WTC11 (cell line): ENCODE results near the gene IZUMO2. TPM values are rescaled to one million over a fixed set of nuclear protein-coding genes. Genes with fewer than 3 reads are reported as not detected.

Source experiments
- ATAC-seq: fragments of 200-7000 bp; cut with Tn5 transposase; 2 replicates; pipeline ENCODE4 v1.10.0; 2021; ENCODE audit warnings: mild to moderate bottlenecking, moderate library complexity
- CTCF ChIA-PET: fragments of 300-600 bp; sonication (Branson Sonifier 250); formaldehyde crosslinking; loops from one replicate; lab custom pipeline; 2021; ENCODE audit warnings: antibody characterized with exemption; lab: Charles Lee
- POLR2A ChIA-PET: fragments of 350-600 bp; sonication (Branson Sonifier 250); formaldehyde crosslinking; loops from one replicate; lab custom pipeline; 2021; ENCODE audit warnings: antibody characterized with exemption; lab: Charles Lee
- DNase-seq: peaks from one replicate; pipeline ENCODE4 v3.0.0; 2021; ENCODE audit warnings: low spot score
- H3K27ac Mint-ChIP-seq: 2 replicates; pipeline ENCODE4 v1.8.0; 2021; ENCODE audit warnings: mixed read lengths
- H3K27me3 Mint-ChIP-seq: 2 replicates; pipeline ENCODE4 v1.8.0; 2021; ENCODE audit warnings: low read depth, mild to moderate bottlenecking, moderate library complexity, mixed read lengths
- H3K36me3 Mint-ChIP-seq: 2 replicates; pipeline ENCODE4 v1.8.0; 2021; ENCODE audit warnings: mixed read lengths
- H3K4me1 Mint-ChIP-seq: 2 replicates; pipeline ENCODE4 v1.8.0; 2022; ENCODE audit warnings: mixed read lengths
- H3K4me3 Mint-ChIP-seq: 2 replicates; pipeline ENCODE4 v1.8.0; 2021; ENCODE audit warnings: mild to moderate bottlenecking, moderate library complexity, mixed read lengths
- H3K9me3 Mint-ChIP-seq: 2 replicates; pipeline ENCODE4 v1.8.0; 2021; ENCODE audit warnings: mixed read lengths
- CBFB ChIP-seq: sonication (generic); formaldehyde crosslinking; IDR thresholded peaks from 2 replicates; pipeline ENCODE4 v1.8.1; 2022; ENCODE audit warnings: mild to moderate bottlenecking, low read depth, missing genetic modification reagents
- ETV6 ChIP-seq: sonication (generic); formaldehyde crosslinking; IDR thresholded peaks from 2 replicates; pipeline ENCODE4 v1.8.1; 2022; ENCODE audit warnings: mild to moderate bottlenecking, missing genetic modification reagents
- FOXJ3 ChIP-seq: sonication (generic); formaldehyde crosslinking; IDR thresholded peaks from 2 replicates; pipeline ENCODE4 v1.9.0; 2021; ENCODE audit warnings: missing genetic modification reagents, mild to moderate bottlenecking, borderline replicate concordance
- FOXP4 ChIP-seq: sonication (generic); formaldehyde crosslinking; IDR thresholded peaks from 2 replicates; pipeline ENCODE4 v1.8.0; 2022; ENCODE audit warnings: mild to moderate bottlenecking, missing genetic modification reagents
- GABPB1 ChIP-seq: sonication (generic); formaldehyde crosslinking; IDR thresholded peaks from 2 replicates; pipeline ENCODE4 v1.8.1; 2023; ENCODE audit warnings: mild to moderate bottlenecking, missing genetic modification reagents
- JUN ChIP-seq: sonication (generic); formaldehyde crosslinking; IDR thresholded peaks from 2 replicates; pipeline ENCODE4 v1.8.0; 2023; ENCODE audit warnings: mild to moderate bottlenecking, missing genetic modification reagents
- MAX ChIP-seq: sonication (generic); formaldehyde crosslinking; IDR thresholded peaks from 2 replicates; pipeline ENCODE4 v1.8.0; 2022; ENCODE audit warnings: mild to moderate bottlenecking, missing genetic modification reagents
- NFATC4 ChIP-seq: fragments of 250-450 bp; sonication (Bioruptor Pico); IDR thresholded peaks from 2 replicates; pipeline ENCODE4 v1.9.0; 2021; ENCODE audit warnings: mild to moderate bottlenecking
- PRDM15 ChIP-seq: sonication (generic); formaldehyde crosslinking; IDR thresholded peaks from 2 replicates; pipeline ENCODE4 v1.8.0; 2022; ENCODE audit warnings: missing genetic modification reagents
- RELA ChIP-seq: sonication (generic); formaldehyde crosslinking; IDR thresholded peaks from 2 replicates; pipeline ENCODE4 v1.8.1; 2022; ENCODE audit warnings: missing genetic modification reagents, mild to moderate bottlenecking, borderline replicate concordance
- RORB ChIP-seq: fragments of 250-450 bp; sonication (Bioruptor Pico); IDR thresholded peaks from 2 replicates; pipeline ENCODE4 v1.9.0; 2021; ENCODE audit warnings: mild to moderate bottlenecking
- SP1 ChIP-seq: sonication (generic); formaldehyde crosslinking; conservative IDR thresholded peaks from 2 replicates; pipeline ENCODE4 v1.8.1; 2022; ENCODE audit warnings: missing genetic modification reagents
- ZBTB21 ChIP-seq: sonication (generic); formaldehyde crosslinking; IDR thresholded peaks from 2 replicates; pipeline ENCODE4 v1.8.1; 2023; ENCODE audit warnings: mild to moderate bottlenecking, missing genetic modification reagents, borderline replicate concordance
- ZNF317 ChIP-seq: sonication (generic); formaldehyde crosslinking; IDR thresholded peaks from 2 replicates; pipeline ENCODE4 v1.8.1; 2023; ENCODE audit warnings: low read depth, mild to moderate bottlenecking, moderate library complexity, missing genetic modification reagents, borderline replicate concordance
- total RNA-seq: library from RNA; stranded (reverse); gene quantifications from 3 replicates; pipeline ENCODE4 v1.2.3, GENCODE V29; 2021
- TF ChIP-seq, protein P1 (sequence below): sonication (generic); formaldehyde crosslinking; IDR thresholded peaks from 2 replicates; pipeline ENCODE4 v1.8.1; 2023; ENCODE audit warnings: mild to moderate bottlenecking, missing genetic modification reagents
- TF ChIP-seq, protein P2 (sequence below): sonication (generic); formaldehyde crosslinking; IDR thresholded peaks from 2 replicates; pipeline ENCODE4 v1.8.1; 2023; ENCODE audit warnings: mild to moderate bottlenecking, missing genetic modification reagents, moderate library complexity

Gene IZUMO2
- total RNA-seq, 1 experiment from 2014 or later: 1.0 TPM

- TF ChIP-seq JUN (CRISPR knock-in tag): no peak
- TF ChIP-seq CBFB (CRISPR knock-in tag): no peak
- TF ChIP-seq FOXJ3 (CRISPR knock-in tag): no peak
- TF ChIP-seq ZNF317 (CRISPR knock-in tag): no peak
- no peak for TF ChIP-seq PRDM15 (CRISPR knock-in tag)
- no peak for TF ChIP-seq MAX (CRISPR knock-in tag)
- TF ChIP-seq, all 79 proteins: peak for 0
Measured at GRCh38 chr19:50184196-50184595, 21.1 kb upstream of the IZUMO2 start (continued).

DNA sequence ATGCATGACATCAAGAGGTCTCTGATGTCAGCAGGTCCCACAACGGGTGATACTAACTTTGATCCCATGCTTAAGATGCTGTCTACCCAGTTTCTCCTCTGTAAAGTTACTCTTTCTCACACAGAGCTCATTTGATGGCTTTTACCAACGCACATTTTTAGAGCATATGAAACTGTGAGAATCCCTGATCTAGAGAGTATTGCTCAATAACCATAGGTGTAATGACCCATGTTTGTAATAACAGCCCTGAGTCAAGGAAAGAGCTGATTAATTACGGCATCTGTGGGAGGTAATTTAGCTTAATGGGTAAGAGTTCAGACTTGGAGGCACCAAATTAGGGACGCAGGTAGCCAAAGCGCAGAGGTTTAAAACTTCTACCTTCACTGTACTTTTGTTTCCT lies 18.0 kb upstream of the IZUMO2 start:
- peaks cover 11% of the 10 kb centered on the region for H3K9me3 Mint-ChIP-seq
- POLR2A ChIA-PET: no interaction called here
- H3K27me3 Mint-ChIP-seq: peaks cover 13% of the 10 kb centered on the region
- TF ChIP-seq CBFB (CRISPR knock-in tag) (no peak), SP1 (CRISPR knock-in tag) (no peak), FOXP4 (CRISPR knock-in tag) (no peak), RORB (CRISPR knock-in tag) (no peak), ZNF317 (CRISPR knock-in tag) (no peak), ETV6 (CRISPR knock-in tag) (no peak), ZBTB21 (CRISPR knock-in tag) (no peak), GABPB1 (no peak), RELA (CRISPR knock-in tag) (no peak), NFATC4 (CRISPR knock-in tag) (no peak), JUN (CRISPR knock-in tag) (no peak)
- TF ChIP-seq, protein P1, sequence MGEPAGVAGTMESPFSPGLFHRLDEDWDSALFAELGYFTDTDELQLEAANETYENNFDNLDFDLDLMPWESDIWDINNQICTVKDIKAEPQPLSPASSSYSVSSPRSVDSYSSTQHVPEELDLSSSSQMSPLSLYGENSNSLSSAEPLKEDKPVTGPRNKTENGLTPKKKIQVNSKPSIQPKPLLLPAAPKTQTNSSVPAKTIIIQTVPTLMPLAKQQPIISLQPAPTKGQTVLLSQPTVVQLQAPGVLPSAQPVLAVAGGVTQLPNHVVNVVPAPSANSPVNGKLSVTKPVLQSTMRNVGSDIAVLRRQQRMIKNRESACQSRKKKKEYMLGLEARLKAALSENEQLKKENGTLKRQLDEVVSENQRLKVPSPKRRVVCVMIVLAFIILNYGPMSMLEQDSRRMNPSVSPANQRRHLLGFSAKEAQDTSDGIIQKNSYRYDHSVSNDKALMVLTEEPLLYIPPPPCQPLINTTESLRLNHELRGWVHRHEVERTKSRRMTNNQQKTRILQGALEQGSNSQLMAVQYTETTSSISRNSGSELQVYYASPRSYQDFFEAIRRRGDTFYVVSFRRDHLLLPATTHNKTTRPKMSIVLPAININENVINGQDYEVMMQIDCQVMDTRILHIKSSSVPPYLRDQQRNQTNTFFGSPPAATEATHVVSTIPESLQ (CRISPR knock-in tag): no peak
- TF ChIP-seq, protein P2, sequence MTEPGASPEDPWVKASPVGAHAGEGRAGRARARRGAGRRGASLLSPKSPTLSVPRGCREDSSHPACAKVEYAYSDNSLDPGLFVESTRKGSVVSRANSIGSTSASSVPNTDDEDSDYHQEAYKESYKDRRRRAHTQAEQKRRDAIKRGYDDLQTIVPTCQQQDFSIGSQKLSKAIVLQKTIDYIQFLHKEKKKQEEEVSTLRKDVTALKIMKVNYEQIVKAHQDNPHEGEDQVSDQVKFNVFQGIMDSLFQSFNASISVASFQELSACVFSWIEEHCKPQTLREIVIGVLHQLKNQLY (CRISPR knock-in tag): no peak
- H3K4me1 Mint-ChIP-seq: no peaks in the 10 kb centered on the region
- H3K27ac Mint-ChIP-seq: no peak overlapping the region
- H3K36me3 Mint-ChIP-seq: no peaks in the 10 kb centered on the region
- no peak for ATAC-seq
- no peak for DNase-seq
- no peak overlapping the region for H3K4me3 Mint-ChIP-seq
- CTCF ChIA-PET: interaction anchor here (0.8 to 1.1 kb wide), 3 partner anchors 33 to 78 kb away, joined by 3 to 4 read pairs (median 3); no protein-coding TSS in a partner anchor
